Panc1 (cell line): ENCODE data around the gene UPK2.

Source experiments
- CTCF ChIP-seq: fragments of 450-650 bp; IDR thresholded peaks from 2 replicates; pipeline ENCODE4 v1.5.1; 2017; ENCODE audit warnings: mild to moderate bottlenecking
- REST ChIP-seq, 2 experiments: IDR thresholded peaks; 2 replicates each; pipeline ENCODE4 v1.6.1; 2011 to 2012; ENCODE audit warnings: low read depth in 2 of 2, control low read depth in 1 of 2, low read length in 1 of 2, mild to moderate bottlenecking in 1 of 2, moderate library complexity in 1 of 2; ENCODE audit not compliant: insufficient read depth in 1 of 2

GRCh38 chr11:118930094-118930712 is 25.9 kb upstream of the UPK2 start:
- TF ChIP-seq CTCF (peak; percentile 98), REST (IDR thresholded peaks at IDR 0.05; ENCODE audit: insufficient read depth in 1 of 2, low read depth in 2 of 2, low read length in 1 of 2) (0 out of 4 replicates have a peak, but pooled peaks of 1 of the 2 experiments have one; percentile 19)
